ENCODE results near the gene HOXA9. TPM values are rescaled to one million over a fixed set of nuclear protein-coding genes. Genes with fewer than 3 reads are reported as not detected.

The HOXA9 gene
- total RNA-seq, 1 donor from 2014 or later = not detected

GRCh38 chr7:27198138-27198841 is 33.0 kb upstream of the HOXA9 start:
- Mint-ChIP-seq H3K27ac (no peak overlapping the region), H3K36me3 (ENCODE audit: low read depth) (no peaks in the 10 kb centered on the region), H3K9me3 (no peaks in the 10 kb centered on the region), H3K27me3 (ENCODE audit: low read depth) (peaks cover 86% of the 10 kb centered on the region), H3K4me3 (ENCODE audit: low read depth) (no peak overlapping the region), H3K4me1 (ENCODE audit: low read depth) (peaks cover 6% of the 10 kb centered on the region)
- DNase-seq (ENCODE audit: low spot score) = no peak
- intact Hi-C loops (cut with micrococcal nuclease) = loop anchor here (2.0 to 10.0 kb wide), 6 partner anchors 29 to 899 kb away; partner anchors contain the start of gene HOXA7

- intact Hi-C loops (cut with micrococcal nuclease) = loop anchor here (2.0 to 10.0 kb wide), 7 partner anchors 29 to 900 kb away; partner anchors contain the start of gene HOXA7
- no peak for DNase-seq (ENCODE audit: low spot score)
- H3K4me3 Mint-ChIP-seq (ENCODE audit: low read depth) = no peak overlapping the region
- no peak overlapping the region for H3K27ac Mint-ChIP-seq
- H3K9me3 Mint-ChIP-seq = no peaks in the 10 kb centered on the region
- peaks cover 83% of the 10 kb centered on the region for H3K27me3 Mint-ChIP-seq (ENCODE audit: low read depth)
- peaks cover 6% of the 10 kb centered on the region for H3K4me1 Mint-ChIP-seq (ENCODE audit: low read depth)
- H3K36me3 Mint-ChIP-seq (ENCODE audit: low read depth) = no peaks in the 10 kb centered on the region
Measured at GRCh38 chr7:27197137-27198042, 32.1 kb upstream of the HOXA9 start.

GRCh38 chr7:27196287-27196767 is 31.0 kb upstream of the HOXA9 start:
- intact Hi-C loops (cut with micrococcal nuclease) = loop anchor here (1.0 to 10.0 kb wide), 7 partner anchors 39 to 901 kb away; partner anchors contain the start of gene HOXA7
- Mint-ChIP-seq H3K9me3 (no peaks in the 10 kb centered on the region), H3K27me3 (ENCODE audit: low read depth) (peaks cover 82% of the 10 kb centered on the region), H3K4me3 (ENCODE audit: low read depth) (no peak overlapping the region), H3K36me3 (ENCODE audit: low read depth) (no peaks in the 10 kb centered on the region), H3K27ac (no peak overlapping the region), H3K4me1 (ENCODE audit: low read depth) (peaks cover 6% of the 10 kb centered on the region)
- DNase-seq (ENCODE audit: low spot score) = peak; percentile 59

- no peak for DNase-seq (ENCODE audit: low spot score)
- H3K4me1 Mint-ChIP-seq (ENCODE audit: low read depth) = peaks cover 2% of the 10 kb centered on the region
- intact Hi-C loops (cut with micrococcal nuclease) = loop anchor here (5.0 to 10.0 kb wide), 5 partner anchors 38 to 902 kb away; partner anchors contain the start of gene HOXA7
- H3K9me3 Mint-ChIP-seq = no peaks in the 10 kb centered on the region
- H3K27me3 Mint-ChIP-seq (ENCODE audit: low read depth) = peaks cover 85% of the 10 kb centered on the region
- no peak overlapping the region for H3K4me3 Mint-ChIP-seq (ENCODE audit: low read depth)
- H3K36me3 Mint-ChIP-seq (ENCODE audit: low read depth) = no peaks in the 10 kb centered on the region
- H3K27ac Mint-ChIP-seq = no peak overlapping the region
Measured at GRCh38 chr7:27194686-27195379, 29.5 kb upstream of the HOXA9 start.

GRCh38 chr7:27194002-27194352 is 28.6 kb upstream of the HOXA9 start:
- Mint-ChIP-seq H3K27ac (no peak overlapping the region), H3K4me1 (ENCODE audit: low read depth) (peaks cover 2% of the 10 kb centered on the region), H3K27me3 (ENCODE audit: low read depth) (peaks cover 88% of the 10 kb centered on the region), H3K36me3 (ENCODE audit: low read depth) (no peaks in the 10 kb centered on the region), H3K9me3 (no peaks in the 10 kb centered on the region), H3K4me3 (ENCODE audit: low read depth) (no peak overlapping the region)
- intact Hi-C loops (cut with micrococcal nuclease) = loop anchor here (10.0 kb wide), 1 partner anchor 591 kb away; no protein-coding TSS in a partner anchor
- no peak for DNase-seq (ENCODE audit: low spot score)

- Mint-ChIP-seq H3K27ac (peak overlapping the region; percentile 5), H3K27me3 (ENCODE audit: low read depth) (peaks cover 88% of the 10 kb centered on the region), H3K4me3 (ENCODE audit: low read depth) (no peak overlapping the region), H3K9me3 (no peaks in the 10 kb centered on the region), H3K36me3 (ENCODE audit: low read depth) (no peaks in the 10 kb centered on the region), H3K4me1 (ENCODE audit: low read depth) (peaks cover 4% of the 10 kb centered on the region)
- intact Hi-C loops (cut with micrococcal nuclease) = loop anchor here (10.0 kb wide), 1 partner anchor 591 kb away; no protein-coding TSS in a partner anchor
- no peak for DNase-seq (ENCODE audit: low spot score)
Measured at GRCh38 chr7:27193335-27194001, 28.1 kb upstream of the HOXA9 start.

- H3K4me1 Mint-ChIP-seq (ENCODE audit: low read depth) = peaks cover 8% of the 10 kb centered on the region
- DNase-seq (ENCODE audit: low spot score) = no peak
- H3K36me3 Mint-ChIP-seq (ENCODE audit: low read depth) = no peaks in the 10 kb centered on the region
- no peaks in the 10 kb centered on the region for H3K9me3 Mint-ChIP-seq
- no peak overlapping the region for H3K27ac Mint-ChIP-seq
- intact Hi-C loops (cut with micrococcal nuclease) = loop anchor here (10.0 kb wide), 1 partner anchor 592 kb away; no protein-coding TSS in a partner anchor
- peaks cover 88% of the 10 kb centered on the region for H3K27me3 Mint-ChIP-seq (ENCODE audit: low read depth)
- no peak overlapping the region for H3K4me3 Mint-ChIP-seq (ENCODE audit: low read depth)
Measured at GRCh38 chr7:27192546-27193334, 27.4 kb upstream of the HOXA9 start.

GRCh38 chr7:27191833-27192545 is 26.7 kb upstream of the HOXA9 start:
- no peaks in the 10 kb centered on the region for H3K36me3 Mint-ChIP-seq (ENCODE audit: low read depth)
- peaks cover 8% of the 10 kb centered on the region for H3K4me1 Mint-ChIP-seq (ENCODE audit: low read depth)
- no peak overlapping the region for H3K27ac Mint-ChIP-seq
- no peak for DNase-seq (ENCODE audit: low spot score)
- no peaks in the 10 kb centered on the region for H3K9me3 Mint-ChIP-seq
- H3K4me3 Mint-ChIP-seq (ENCODE audit: low read depth) = no peak overlapping the region
- peaks cover 88% of the 10 kb centered on the region for H3K27me3 Mint-ChIP-seq (ENCODE audit: low read depth)
- intact Hi-C loops (cut with micrococcal nuclease) = loop anchor here (10.0 kb wide), 1 partner anchor 593 kb away; no protein-coding TSS in a partner anchor

GRCh38 chr7:27191161-27191731 is 25.9 kb upstream of the HOXA9 start:
- no peaks in the 10 kb centered on the region for H3K9me3 Mint-ChIP-seq
- peaks cover 7% of the 10 kb centered on the region for H3K4me1 Mint-ChIP-seq (ENCODE audit: low read depth)
- intact Hi-C loops (cut with micrococcal nuclease) = loop anchor here (10.0 kb wide), 1 partner anchor 594 kb away; no protein-coding TSS in a partner anchor
- H3K27ac Mint-ChIP-seq = no peak overlapping the region
- no peak overlapping the region for H3K4me3 Mint-ChIP-seq (ENCODE audit: low read depth)
- H3K27me3 Mint-ChIP-seq (ENCODE audit: low read depth) = peaks cover 88% of the 10 kb centered on the region
- H3K36me3 Mint-ChIP-seq (ENCODE audit: low read depth) = no peaks in the 10 kb centered on the region
- DNase-seq (ENCODE audit: low spot score) = no peak

GRCh38 chr7:27189997-27190748 is 24.8 kb upstream of the HOXA9 start:
- Mint-ChIP-seq H3K4me3 (ENCODE audit: low read depth) (no peak overlapping the region), H3K4me1 (ENCODE audit: low read depth) (peaks cover 9% of the 10 kb centered on the region), H3K27me3 (ENCODE audit: low read depth) (peaks cover 92% of the 10 kb centered on the region), H3K36me3 (ENCODE audit: low read depth) (no peaks in the 10 kb centered on the region), H3K9me3 (no peaks in the 10 kb centered on the region), H3K27ac (no peak overlapping the region)
- intact Hi-C loops (cut with micrococcal nuclease) = loop anchor here (10.0 kb wide), 1 partner anchor 595 kb away; no protein-coding TSS in a partner anchor
- no peak for DNase-seq (ENCODE audit: low spot score)

All from activated T-helper 2 cell treated with anti-CD3 and anti-CD28 coated beads, Interferon-gamma antibody, Interleukin-2, Interleukin-4, amounts not matched to agents 10 μg/mL and 5 μg/mL and 100 μg/mL, durations not matched to agents 14 hours and 24 hours and 36 hours (primary cell).